Prostate gland (tissue), 2 donors: ENCODE measurements around the gene CDX1. TPM values are rescaled to one million over a fixed set of nuclear protein-coding genes. Genes with fewer than 3 reads are reported as not detected.
A peak's percentile ranks its signal among the peaks of the same experiment; 100 is the strongest.

Experiments
- DNase-seq: peaks from one replicate; pipeline ENCODE4 v3.0.0-alpha.2; 2019; ENCODE audit warnings: low spot score
- H3K27ac ChIP-seq, 2 donors: fragments of 200-600 bp; sonication (generic); 2 replicates each; pipeline ENCODE4 v1.5.1; 2017 to 2019
- H3K27me3 ChIP-seq: fragments of 200-600 bp; sonication (generic); replicated peaks from 2 replicates; pipeline ENCODE4 v1.5.1; 2019; ENCODE audit not compliant: insufficient read depth
- H3K36me3 ChIP-seq, 2 donors: fragments of 200-600 bp; sonication (generic); 1 replicate in 1 of 2; 2 replicates in 1 of 2; pipeline versions ENCODE4 v1.5.1 to v1.8.1; 2017 to 2019
- H3K4me1 ChIP-seq: fragments of 200-600 bp; sonication (generic); replicated peaks from 2 replicates; pipeline ENCODE4 v1.5.1; 2019
- H3K4me3 ChIP-seq, 2 donors: fragments of 200-600 bp; sonication (generic); 2 replicates each; pipeline ENCODE4 v1.5.1; 2017 to 2019
- H3K9me3 ChIP-seq: fragments of 200-600 bp; sonication (generic); 2 replicates; pipeline ENCODE4 v1.5.1; 2017
- CTCF ChIP-seq, 4 experiments: fragments of 200-600 bp in 2 of 4; fragments of 450-650 bp in 2 of 4; sonication (generic) in 2 of 4; IDR thresholded peaks; 1 replicate in 3 of 4; 2 replicates in 1 of 4; pipeline ENCODE4 v1.5.1; 2016 to 2019; ENCODE audit warnings: antibody characterized with exemption in 4 of 4, mild to moderate bottlenecking in 2 of 4, moderate library complexity in 2 of 4
- POLR2A ChIP-seq: fragments of 450-650 bp; IDR thresholded peaks from one replicate; pipeline ENCODE4 v1.6.1; 2016; ENCODE audit warnings: antibody characterized with exemption, mild to moderate bottlenecking
- POLR2AphosphoS5 ChIP-seq: sonication (generic); formaldehyde crosslinking; IDR thresholded peaks from one replicate; pipeline ENCODE4 v1.6.1; 2017; ENCODE audit warnings: antibody characterized with exemption
- WGBS: methylation state at CpG from one replicate; pipeline ENCODE4 v1.1.5; 2018; 5-methylcytosine and 5-hydroxymethylcytosine counted together
- intact Hi-C: fragments of 100-400 bp; cut with DNase I; formaldehyde crosslinking; loops from one replicate; pipeline ENCODE4 v1.14.2; 2022
- total RNA-seq, 2 donors: library from RNA; depleted of rRNA; stranded (reverse); fragments of >200 nt; gene quantifications; one replicate each; pipeline ENCODE4 v1.1.0, GENCODE V29; 2016

CDX1 gene
- total RNA-seq, 2 donors from 2014 or later = 3.2 TPM; not detected in 1

GRCh38 chr5:150126199-150126920 lies 40.2 kb upstream of the CDX1 start:
- DNase-seq = no peak
- Histone ChIP-seq H3K27me3 (no peaks in the 10 kb centered on the region), H3K36me3 (no peaks in the 10 kb centered on the region), H3K4me3 (no peak overlapping the region), H3K4me1 (no peaks in the 10 kb centered on the region), H3K9me3 (no peaks in the 10 kb centered on the region), H3K27ac (no peak overlapping the region)
- no peak for TF ChIP-seq CTCF (IDR thresholded peaks at IDR 0.05)
- TF ChIP-seq POLR2AphosphoS5 = no peak
- no peak for TF ChIP-seq POLR2A
- 87% methylated on average over 10 of the region's 10 CpGs for WGBS
- intact Hi-C loops = no loop called here

- no peak overlapping the region for H3K27ac ChIP-seq
- no peaks in the 10 kb centered on the region for H3K9me3 ChIP-seq
- no peak for DNase-seq
- H3K27me3 ChIP-seq = no peaks in the 10 kb centered on the region
- intact Hi-C loops = no loop called here
- no peaks in the 10 kb centered on the region for H3K4me1 ChIP-seq
- no peaks in the 10 kb centered on the region for H3K36me3 ChIP-seq
- WGBS = 96% methylated on average over 6 of the region's 6 CpGs
- H3K4me3 ChIP-seq = no peak overlapping the region
- TF ChIP-seq POLR2A = no peak
- TF ChIP-seq CTCF (IDR thresholded peaks at IDR 0.05) = no peak
- TF ChIP-seq POLR2AphosphoS5 = no peak
Observed at GRCh38 chr5:150126921-150127265, 39.7 kb upstream of the CDX1 start.

GRCh38 chr5:150129454-150129812 lies 37.1 kb upstream of the CDX1 start:
- Histone ChIP-seq H3K9me3 (no peaks in the 10 kb centered on the region), H3K4me3 (no peak overlapping the region), H3K36me3 (no peaks in the 10 kb centered on the region), H3K27me3 (no peaks in the 10 kb centered on the region), H3K27ac (no peak overlapping the region), H3K4me1 (no peaks in the 10 kb centered on the region)
- no peak for DNase-seq
- intact Hi-C loops = no loop called here
- 48% methylated on average over 8 of the region's 8 CpGs for WGBS
- TF ChIP-seq POLR2AphosphoS5 (no peak), POLR2A (no peak), CTCF (IDR thresholded peaks at IDR 0.05) (no peak)

GRCh38 chr5:150129813-150130492 lies 36.6 kb upstream of the CDX1 start:
- peak; percentile 47 for DNase-seq
- Histone ChIP-seq H3K36me3 (no peaks in the 10 kb centered on the region), H3K4me1 (no peaks in the 10 kb centered on the region), H3K27me3 (no peaks in the 10 kb centered on the region), H3K4me3 (no peak overlapping the region), H3K27ac (no peak overlapping the region), H3K9me3 (no peaks in the 10 kb centered on the region)
- TF ChIP-seq CTCF (IDR thresholded peaks at IDR 0.05) (peak; percentile 76 to 91 (median 90)), POLR2A (no peak), POLR2AphosphoS5 (peak; percentile 31)
- intact Hi-C loops = loop anchor here (1.0 to 10.0 kb wide), 3 partner anchors 27 to 125 kb away; partner anchors contain the start of genes HMGXB3 and TIGD6
- WGBS = 22% methylated on average over 25 of the region's 25 CpGs
